Ovary (tissue), 9 donors: ENCODE results near the gene GPR61. TPM values are rescaled to one million over a fixed set of nuclear protein-coding genes. Genes with fewer than 3 reads are reported as not detected.

Source experiments
- DNase-seq, 5 donors: peaks; one replicate each; pipeline ENCODE4 v3.0.0-alpha.2; 2019 to 2020
- H3K27ac ChIP-seq, 2 donors: fragments of 200-600 bp; one replicate each; pipeline versions ENCODE4 v1.5.1 to v1.8.0; 2019 to 2022
- H3K27me3 ChIP-seq: fragments of 200-600 bp; one replicate; pipeline ENCODE4 v1.8.0; 2022
- H3K36me3 ChIP-seq: fragments of 200-600 bp; sonication (generic); one replicate; pipeline ENCODE4 v1.5.1; 2019
- H3K4me1 ChIP-seq: one replicate; pipeline ENCODE4 v1.8.1; 2013; ENCODE audit warnings: mild to moderate bottlenecking, moderate library complexity; ENCODE audit not compliant: insufficient read depth
- H3K4me3 ChIP-seq: fragments of 200-600 bp; sonication (generic); one replicate; pipeline ENCODE4 v1.5.1; 2017
- H3K9me3 ChIP-seq, 2 donors: fragments of 200-600 bp in 1 of 2; sonication (generic) in 1 of 2; one replicate each; pipeline versions ENCODE4 v1.5.1 to v1.8.1; 2013 to 2019; ENCODE audit warnings: mild to moderate bottlenecking in 1 of 2, moderate library complexity in 1 of 2
- EP300 ChIP-seq: sonication (generic); formaldehyde crosslinking; IDR thresholded peaks from one replicate; pipeline ENCODE4 v1.6.1; 2017; ENCODE audit warnings: antibody characterized with exemption
- POLR2A ChIP-seq: fragments of 450-650 bp; IDR thresholded peaks from one replicate; pipeline ENCODE4 v1.6.1; 2017; ENCODE audit warnings: antibody characterized with exemption, mild to moderate bottlenecking, moderate library complexity
- WGBS, 3 donors: extraction: QIAGEN DNeasy Blood & Tissue Kit in 1 of 3; methylation state at CpG; one replicate each; pipeline versions ENCODE4 v1.1.5 to v1.1.7; 2013 to 2017; 5-methylcytosine and 5-hydroxymethylcytosine counted together
- intact Hi-C, 4 donors: fragments of 100-400 bp; cut with DNase I; formaldehyde crosslinking; loops; one replicate each; pipeline versions ENCODE4 v1.11.0 to v1.15.1; 2022 to 2023
- polyA plus RNA-seq, 2 donors: library from polyadenylated mRNA; stranded (reverse); fragments of 200-250 nt in 1 of 2; fragments of 350-450 nt in 1 of 2; fragmentation: Illumina TruSeq in 1 of 2; extraction: RNeasy Lipid Tissue Mini Kit (QIAGEN cat#74804) in 1 of 2; gene quantifications; one replicate each; pipeline ENCODE4 v1.2.3, GENCODE V29; 2013 to 2014
- small RNA-seq: library from RNA; depleted of rRNA; stranded (forward); fragments of <200 nt; gene quantifications from one replicate; pipeline ENCODE3, GENCODE V24; 2016
- total RNA-seq, 7 donors: library from RNA; depleted of rRNA in 2 of 7; stranded (reverse); fragments of >200 nt in 2 of 7; fragmentation: NEBNext Ultra II Directional in 3 of 7; extraction: Animal tissue kit (Norgen Biotek cat#: 25700) in 3 of 7; gene quantifications; one replicate each; pipeline versions ENCODE4 v1.1.0 to v1.2.4, GENCODE V29; 2016 to 2023
- TF ChIP-seq, protein P1 (sequence below), 3 donors: fragments of 450-650 bp in 2 of 3; fragments of 200-600 bp in 1 of 3; IDR thresholded peaks; one replicate each; pipeline versions ENCODE4 v1.5.1 to v1.8.0; 2016 to 2022; ENCODE audit warnings: antibody characterized with exemption in 3 of 3, mild to moderate bottlenecking in 1 of 3
- donor health status: DM: no; HTN: no; CAD: no; lungs with moderate emphysema.
- donor health status: DM: no; HTN: no; CAD: no.
- donor health status: Bipolar disorder and iron deficiency.
- donor health status: DM: yes; HTN: yes; CAD: no.
- donor health status: DM: no; HTN: no; CAD: no.
- donor health status: DM: yes; HTN: yes; CAD: no.

The GPR61 gene
- total and polyA plus RNA-seq, 9 donors: 0.25 TPM; not detected in 8

- no peaks in the 10 kb centered on the region for H3K9me3 ChIP-seq
- no peaks in the 10 kb centered on the region for H3K36me3 ChIP-seq
- H3K4me1 ChIP-seq: no peaks in the 10 kb centered on the region
- no peak overlapping the region for H3K27ac ChIP-seq
- no peak for DNase-seq
- intact Hi-C loops: no loop called here
- 91 to 94% (median 93%) methylated on average over 2 of the region's 2 CpGs for WGBS, 3 donors
- TF ChIP-seq, protein P1, sequence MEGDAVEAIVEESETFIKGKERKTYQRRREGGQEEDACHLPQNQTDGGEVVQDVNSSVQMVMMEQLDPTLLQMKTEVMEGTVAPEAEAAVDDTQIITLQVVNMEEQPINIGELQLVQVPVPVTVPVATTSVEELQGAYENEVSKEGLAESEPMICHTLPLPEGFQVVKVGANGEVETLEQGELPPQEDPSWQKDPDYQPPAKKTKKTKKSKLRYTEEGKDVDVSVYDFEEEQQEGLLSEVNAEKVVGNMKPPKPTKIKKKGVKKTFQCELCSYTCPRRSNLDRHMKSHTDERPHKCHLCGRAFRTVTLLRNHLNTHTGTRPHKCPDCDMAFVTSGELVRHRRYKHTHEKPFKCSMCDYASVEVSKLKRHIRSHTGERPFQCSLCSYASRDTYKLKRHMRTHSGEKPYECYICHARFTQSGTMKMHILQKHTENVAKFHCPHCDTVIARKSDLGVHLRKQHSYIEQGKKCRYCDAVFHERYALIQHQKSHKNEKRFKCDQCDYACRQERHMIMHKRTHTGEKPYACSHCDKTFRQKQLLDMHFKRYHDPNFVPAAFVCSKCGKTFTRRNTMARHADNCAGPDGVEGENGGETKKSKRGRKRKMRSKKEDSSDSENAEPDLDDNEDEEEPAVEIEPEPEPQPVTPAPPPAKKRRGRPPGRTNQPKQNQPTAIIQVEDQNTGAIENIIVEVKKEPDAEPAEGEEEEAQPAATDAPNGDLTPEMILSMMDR (IDR thresholded peaks at IDR 0.05): no peak
- TF ChIP-seq EP300 (no peak), POLR2A (no peak)
- H3K27me3 ChIP-seq: no peaks in the 10 kb centered on the region
- no peak overlapping the region for H3K4me3 ChIP-seq
Observed at GRCh38 chr1:109595531-109595930, 55.9 kb downstream of the GPR61 start.

Small RNA genes lying within 50 kb of the gene (small RNA-seq; reads per million reads assigned to genes)
- not detected for gene RNU6V

Other genes with a start within 250 kb of the GPR61 start
- gene MYBPHL, start 232.9 kb upstream of the GPR61 start, total RNA-seq: under 1 TPM in 1 of 7 donors, not detected in 6; 0.38 TPM
- gene MYBPHL, start 232.9 kb upstream of the GPR61 start, polyA plus RNA-seq: not detected
- gene SORT1, start 142.0 kb upstream of the GPR61 start, total RNA-seq: 10 to 100 TPM in 4 of 7 donors, 1 to 10 TPM in 3; 4.3 to 37.0 (median 16.0) TPM
- 10 to 100 TPM in 1 of 2 donors, 1 to 10 TPM in 1; 7.9 to 32.2 TPM for gene SORT1, start 142.0 kb upstream of the GPR61 start, polyA plus RNA-seq
- gene PSMA5, start 113.4 kb upstream of the GPR61 start, total RNA-seq: 10 to 100 TPM; 19.4 to 52.0 (median 42.2) TPM
- 10 to 100 TPM; 37.7 to 38.1 TPM for gene PSMA5, start 113.4 kb upstream of the GPR61 start, polyA plus RNA-seq
- gene SYPL2, start 73.3 kb upstream of the GPR61 start, total RNA-seq: 1 to 10 TPM in 6 of 7 donors, under 1 TPM in 1; 0.31 to 4.4 (median 2.4) TPM
- 1 to 10 TPM in 1 of 2 donors, under 1 TPM in 1; 0.81 to 5.1 TPM for gene SYPL2, start 73.3 kb upstream of the GPR61 start, polyA plus RNA-seq
- 1 to 10 TPM; 3.6 to 8.8 (median 6.7) TPM for gene ATXN7L2, start 56.0 kb upstream of the GPR61 start, total RNA-seq
- 1 to 10 TPM in 1 of 2 donors, under 1 TPM in 1; 0.98 to 6.5 TPM for gene ATXN7L2, start 56.0 kb upstream of the GPR61 start, polyA plus RNA-seq
- 10 to 100 TPM in 2 of 7 donors, 1 to 10 TPM in 5; 3.8 to 11.7 (median 9.3) TPM for gene CYB561D1, start 45.8 kb upstream of the GPR61 start, total RNA-seq
- gene CYB561D1, start 45.8 kb upstream of the GPR61 start, polyA plus RNA-seq: 10 to 100 TPM in 1 of 2 donors, 1 to 10 TPM in 1; 4.8 to 10.3 TPM
- gene AMIGO1, start 30.1 kb upstream of the GPR61 start, total RNA-seq: 10 to 100 TPM in 5 of 7 donors, 1 to 10 TPM in 2; 7.4 to 16.1 (median 10.8) TPM
- 10 to 100 TPM in 1 of 2 donors, 1 to 10 TPM in 1; 6.3 to 18.0 TPM for gene AMIGO1, start 30.1 kb upstream of the GPR61 start, polyA plus RNA-seq
- gene GNAI3, start 8.7 kb downstream of the GPR61 start, total RNA-seq: 1 to 10 TPM; 3.3 to 6.2 (median 4.8) TPM
- 1 to 10 TPM; 3.0 to 4.9 TPM for gene GNAI3, start 8.7 kb downstream of the GPR61 start, polyA plus RNA-seq
- not detected for gene GNAT2, start 79.7 kb downstream of the GPR61 start, total RNA-seq
- not detected for gene GNAT2, start 79.7 kb downstream of the GPR61 start, polyA plus RNA-seq
- 10 to 100 TPM; 40.5 to 86.0 (median 64.8) TPM for gene AMPD2, start 80.0 kb downstream of the GPR61 start, total RNA-seq
- gene AMPD2, start 80.0 kb downstream of the GPR61 start, polyA plus RNA-seq: 10 to 100 TPM; 19.4 to 25.7 TPM
- gene GSTM4, start 116.2 kb downstream of the GPR61 start, total RNA-seq: 10 to 100 TPM; 23.0 to 91.8 (median 47.2) TPM
- gene GSTM4, start 116.2 kb downstream of the GPR61 start, polyA plus RNA-seq: 100 to 1,000 TPM in 1 of 2 donors, 10 to 100 TPM in 1; 43.3 to 116 TPM
- 100 to 1,000 TPM; 101 to 318 (median 195) TPM for gene GSTM2, start 128.2 kb downstream of the GPR61 start, total RNA-seq
- 100 to 1,000 TPM; 202 to 209 TPM for gene GSTM2, start 128.2 kb downstream of the GPR61 start, polyA plus RNA-seq
- gene GSTM1, start 147.9 kb downstream of the GPR61 start, total RNA-seq: 100 to 1,000 TPM in 2 of 7 donors, 10 to 100 TPM in 1, under 1 TPM in 1, not detected in 3; 0.32 to 482 (median 153) TPM
- gene GSTM1, start 147.9 kb downstream of the GPR61 start, polyA plus RNA-seq: 100 to 1,000 TPM; 169 to 193 TPM
- 100 to 1,000 TPM in 3 of 7 donors, 10 to 100 TPM in 4; 18.8 to 183 (median 95.8) TPM for gene GSTM5, start 172.4 kb downstream of the GPR61 start, total RNA-seq
- gene GSTM5, start 172.4 kb downstream of the GPR61 start, polyA plus RNA-seq: 100 to 1,000 TPM; 101 to 259 TPM
- gene GSTM3, start 201.2 kb downstream of the GPR61 start, total RNA-seq: 100 to 1,000 TPM in 5 of 7 donors, 10 to 100 TPM in 2; 75.8 to 278 (median 135) TPM
- gene GSTM3, start 201.2 kb downstream of the GPR61 start, polyA plus RNA-seq: 100 to 1,000 TPM; 229 to 234 TPM
- gene EPS8L3, start 224.1 kb downstream of the GPR61 start, total RNA-seq: 1 to 10 TPM in 1 of 7 donors, under 1 TPM in 5, not detected in 1; 0.23 to 1.9 (median 0.56) TPM
- under 1 TPM in 1 of 2 donors, not detected in 1; 0.05 TPM for gene EPS8L3, start 224.1 kb downstream of the GPR61 start, polyA plus RNA-seq